Prostate gland (tissue), 2 donors: Measurements from ENCODE around the gene ATXN1.

Source experiments
- CTCF ChIP-seq, 4 experiments: fragments of 200-600 bp in 2 of 4; fragments of 450-650 bp in 2 of 4; sonication (generic) in 2 of 4; IDR thresholded peaks; 1 replicate in 3 of 4; 2 replicates in 1 of 4; pipeline ENCODE4 v1.5.1; 2016 to 2019; ENCODE audit warnings: antibody characterized with exemption in 4 of 4, mild to moderate bottlenecking in 2 of 4, moderate library complexity in 2 of 4
- POLR2A ChIP-seq: fragments of 450-650 bp; IDR thresholded peaks from one replicate; pipeline ENCODE4 v1.6.1; 2016; ENCODE audit warnings: antibody characterized with exemption, mild to moderate bottlenecking

- TF ChIP-seq CTCF (IDR thresholded peaks at IDR 0.05) (no peak), POLR2A (no peak)
Observed at GRCh38 chr6:16345449-16346330, 415.6 kb downstream of the ATXN1 start.
